MM.1S (cell line): Measurements from ENCODE around the gene PP2D1.
"Not testable (repeated sequence)": the region's sequence is repeated elsewhere in the genome, so short reads cannot be mapped to it uniquely, and the experiment has no call there.

Experiments
- DNase-seq: peaks from one replicate; pipeline ENCODE4 v3.0.0-alpha.2; 2015
- H2AFZ ChIP-seq: fragments of 300-600 bp; sonication (generic); 2 replicates; pipeline ENCODE4 v1.6.0; 2016; ENCODE audit warnings: antibody characterized with exemption, low read length
- H3F3A ChIP-seq: fragments of 300-600 bp; sonication (generic); 2 replicates; pipeline ENCODE4 v1.6.1; 2016; ENCODE audit warnings: mild to moderate bottlenecking, antibody characterized with exemption, low read length, moderate library complexity, mixed read lengths; ENCODE audit not compliant: insufficient read depth
- H3K27ac ChIP-seq: fragments of 300-600 bp; sonication (generic); 2 replicates; pipeline ENCODE4 v1.5.1; 2016; ENCODE audit warnings: mild to moderate bottlenecking, low read length
- H3K27me3 ChIP-seq: fragments of 300-600 bp; sonication (generic); replicated peaks from 2 replicates; pipeline ENCODE4 v1.6.0; 2016; ENCODE audit warnings: low read length; ENCODE audit not compliant: insufficient read depth
- H3K36me3 ChIP-seq: fragments of 300-600 bp; sonication (generic); replicated peaks from 2 replicates; pipeline ENCODE4 v1.6.1; 2016; ENCODE audit warnings: mild to moderate bottlenecking, low read length, mixed read lengths; ENCODE audit not compliant: insufficient read depth
- H3K4me1 ChIP-seq: fragments of 300-600 bp; sonication (generic); 2 replicates; pipeline ENCODE4 v1.6.1; 2016; ENCODE audit warnings: low read length, mixed read lengths
- H3K4me2 ChIP-seq: fragments of 300-600 bp; sonication (generic); 2 replicates; pipeline ENCODE4 v1.6.0; 2016; ENCODE audit warnings: low read depth, low read length
- H3K4me3 ChIP-seq: fragments of 300-600 bp; sonication (generic); 2 replicates; pipeline ENCODE4 v1.5.1; 2016; ENCODE audit warnings: low read length, mixed read lengths
- H3K79me2 ChIP-seq: fragments of 300-600 bp; sonication (generic); 2 replicates; pipeline ENCODE4 v1.6.1; 2016; ENCODE audit warnings: mixed run types, low read length, mixed read lengths
- H3K9ac ChIP-seq: fragments of 300-600 bp; sonication (generic); 2 replicates; pipeline ENCODE4 v1.6.1; 2016; ENCODE audit warnings: low read length, mixed read lengths
- H3K9me2 ChIP-seq: fragments of 300-600 bp; sonication (generic); replicated peaks from 2 replicates; pipeline ENCODE4 v1.6.1; 2016; ENCODE audit warnings: mild to moderate bottlenecking, low read length, mixed read lengths; ENCODE audit not compliant: insufficient read depth
- H3K9me3 ChIP-seq: fragments of 300-600 bp; sonication (generic); replicated peaks from 2 replicates; pipeline ENCODE4 v1.6.1; 2016; ENCODE audit warnings: mild to moderate bottlenecking, low read length, mixed read lengths; ENCODE audit not compliant: insufficient read depth
- H4K20me1 ChIP-seq: fragments of 300-600 bp; sonication (generic); 2 replicates; pipeline ENCODE4 v1.6.1; 2016; ENCODE audit warnings: mild to moderate bottlenecking, low read length, moderate library complexity, mixed read lengths; ENCODE audit not compliant: insufficient read depth
- EZH2 ChIP-seq: fragments of 300-600 bp; sonication (generic); optimal IDR thresholded peaks from 2 replicates; pipeline ENCODE3; 2017; ENCODE audit warnings: low read depth, mild to moderate bottlenecking, antibody characterized with exemption, low read length, mixed read lengths
- EZH2phosphoT487 ChIP-seq: fragments of 300-600 bp; sonication (generic); IDR thresholded peaks from 2 replicates; pipeline ENCODE4 v1.6.1; 2018; ENCODE audit warnings: antibody characterized with exemption, low read length
- TF ChIP-seq, protein P1 (sequence below): fragments of 300-600 bp; sonication (generic); IDR thresholded peaks from 2 replicates; pipeline ENCODE4 v1.5.1; 2016; ENCODE audit warnings: antibody characterized with exemption, low read length, mixed read lengths

Gene PP2D1

DNA sequence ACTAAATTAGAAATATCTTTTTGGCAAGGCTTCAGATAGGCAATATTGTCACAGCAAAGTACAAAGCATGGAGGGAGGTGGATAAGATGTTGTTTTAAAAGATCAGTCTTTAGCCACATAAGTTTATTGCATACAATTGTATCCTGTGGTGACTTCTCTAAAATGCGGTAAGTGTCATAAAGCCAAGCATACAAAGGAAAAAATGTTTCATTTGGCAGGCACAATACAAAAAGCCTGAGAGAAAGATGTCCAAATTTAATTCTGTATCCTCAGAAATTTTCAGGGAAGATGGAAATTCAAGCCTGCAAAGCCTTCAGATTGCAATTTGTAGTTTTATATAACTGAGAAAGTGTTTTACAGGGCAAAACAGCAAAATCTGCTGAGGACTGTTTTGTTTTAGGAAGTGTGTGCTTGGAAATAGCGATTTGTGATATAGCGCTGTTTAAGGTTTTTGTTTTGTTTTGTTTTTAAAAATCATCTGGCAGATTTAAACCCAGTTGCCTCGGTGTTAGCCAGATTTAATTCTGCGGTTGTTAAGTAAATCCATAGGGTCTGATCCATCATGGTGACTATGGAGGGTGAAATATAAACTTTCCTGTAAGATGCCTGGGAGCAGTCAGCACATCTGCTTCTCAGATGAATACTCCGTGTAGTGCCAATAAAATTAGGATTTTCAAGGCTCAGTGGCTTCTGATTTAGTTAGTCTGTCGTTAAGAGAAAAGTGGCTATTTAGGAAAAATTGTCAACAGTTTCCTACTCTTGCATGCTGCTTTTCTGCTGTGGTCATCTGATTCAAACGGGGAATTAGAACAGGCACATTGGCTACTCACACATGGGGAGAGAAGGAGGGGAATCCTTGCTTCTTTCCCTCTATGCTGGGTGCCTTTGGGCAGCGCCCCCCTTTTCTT is 36.2 kb upstream of the PP2D1 start:
- H3K9me3 ChIP-seq = no peaks in the 10 kb centered on the region
- H3F3A ChIP-seq = peaks cover 40% of the 10 kb centered on the region
- H3K9me2 ChIP-seq = no peaks in the 10 kb centered on the region
- peak overlapping the region; percentile 74 for H2AFZ ChIP-seq
- TF ChIP-seq EZH2phosphoT487 (no peak), EZH2 (no peak)
- TF ChIP-seq, protein P1, sequence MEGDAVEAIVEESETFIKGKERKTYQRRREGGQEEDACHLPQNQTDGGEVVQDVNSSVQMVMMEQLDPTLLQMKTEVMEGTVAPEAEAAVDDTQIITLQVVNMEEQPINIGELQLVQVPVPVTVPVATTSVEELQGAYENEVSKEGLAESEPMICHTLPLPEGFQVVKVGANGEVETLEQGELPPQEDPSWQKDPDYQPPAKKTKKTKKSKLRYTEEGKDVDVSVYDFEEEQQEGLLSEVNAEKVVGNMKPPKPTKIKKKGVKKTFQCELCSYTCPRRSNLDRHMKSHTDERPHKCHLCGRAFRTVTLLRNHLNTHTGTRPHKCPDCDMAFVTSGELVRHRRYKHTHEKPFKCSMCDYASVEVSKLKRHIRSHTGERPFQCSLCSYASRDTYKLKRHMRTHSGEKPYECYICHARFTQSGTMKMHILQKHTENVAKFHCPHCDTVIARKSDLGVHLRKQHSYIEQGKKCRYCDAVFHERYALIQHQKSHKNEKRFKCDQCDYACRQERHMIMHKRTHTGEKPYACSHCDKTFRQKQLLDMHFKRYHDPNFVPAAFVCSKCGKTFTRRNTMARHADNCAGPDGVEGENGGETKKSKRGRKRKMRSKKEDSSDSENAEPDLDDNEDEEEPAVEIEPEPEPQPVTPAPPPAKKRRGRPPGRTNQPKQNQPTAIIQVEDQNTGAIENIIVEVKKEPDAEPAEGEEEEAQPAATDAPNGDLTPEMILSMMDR = no peak
- peak overlapping the region; percentile 72 for H3K4me2 ChIP-seq
- H3K9ac ChIP-seq = peak overlapping the region; percentile 62
- no peaks in the 10 kb centered on the region for H4K20me1 ChIP-seq
- peaks cover 36% of the 10 kb centered on the region for H3K4me1 ChIP-seq
- H3K4me3 ChIP-seq = peak overlapping the region; percentile 69
- no peaks in the 10 kb centered on the region for H3K27me3 ChIP-seq
- H3K27ac ChIP-seq = peak overlapping the region; percentile 82
- peaks cover 92% of the 10 kb centered on the region for H3K79me2 ChIP-seq
- peak; percentile 12 for DNase-seq
- no peaks in the 10 kb centered on the region for H3K36me3 ChIP-seq

DNA sequence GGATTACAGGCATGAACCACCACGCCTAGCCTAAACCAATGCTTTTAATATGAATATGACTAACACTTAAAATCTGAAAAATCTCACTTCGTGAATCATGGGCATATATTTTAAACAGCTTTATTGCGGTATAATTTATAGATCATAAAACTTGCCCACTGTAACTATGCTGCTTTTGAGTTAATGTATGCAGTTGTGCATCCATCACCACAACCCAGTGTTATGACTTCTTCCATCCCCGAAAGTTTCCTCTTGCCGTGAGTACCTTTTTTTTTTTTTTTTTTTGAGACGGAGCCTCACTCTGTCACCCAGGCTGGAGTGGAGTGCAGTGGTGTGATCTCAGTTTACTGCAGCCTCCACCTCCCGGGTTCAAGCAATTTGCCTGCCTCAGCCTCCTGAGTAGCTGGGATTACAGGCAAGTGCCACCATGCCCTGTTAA is 35.3 kb upstream of the PP2D1 start:
- H3K27me3 ChIP-seq = no peaks in the 10 kb centered on the region
- H3K4me1 ChIP-seq = peaks cover 45% of the 10 kb centered on the region

DNA sequence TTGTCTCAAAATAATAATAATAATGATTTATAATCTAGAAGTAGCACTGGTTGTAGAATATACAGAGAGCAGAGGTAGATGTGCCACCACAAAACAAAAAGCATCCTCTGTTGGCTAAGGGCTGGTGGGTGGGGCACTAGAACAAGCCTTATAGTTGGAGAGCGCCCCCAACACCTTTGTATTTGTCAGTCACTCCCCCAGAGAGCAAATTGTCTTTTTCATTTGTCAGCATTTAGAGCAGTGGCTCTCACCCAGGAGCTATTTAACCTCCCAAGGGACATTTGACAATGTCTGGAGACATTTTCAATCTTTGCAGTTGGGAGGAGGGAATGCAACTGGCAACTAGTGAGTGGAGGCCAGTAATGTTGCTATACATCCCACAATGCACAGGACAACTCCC is 34.5 kb upstream of the PP2D1 start:
- Histone ChIP-seq H3K27me3 (no peaks in the 10 kb centered on the region), H3K4me1 (peaks cover 52% of the 10 kb centered on the region), H3K9me3 (no peaks in the 10 kb centered on the region), H3K27ac (no peak overlapping the region), H4K20me1 (no peaks in the 10 kb centered on the region), H3K4me2 (peak overlapping the region; percentile 72; the same call in 1 of the 2 replicates), H3K4me3 (no peak overlapping the region), H3F3A (peaks cover 53% of the 10 kb centered on the region), H3K79me2 (peaks cover 92% of the 10 kb centered on the region), H3K36me3 (no peaks in the 10 kb centered on the region), H2AFZ (no peak overlapping the region), H3K9ac (no peak overlapping the region), H3K9me2 (no peaks in the 10 kb centered on the region)
- TF ChIP-seq, protein P1 = no peak
- TF ChIP-seq EZH2phosphoT487 (no peak), EZH2 (no peak)
- DNase-seq = no peak

More for the DNA sequence above, 35.3 kb upstream of the PP2D1 start:
- peak overlapping the region; percentile 82; the same call in 1 of the 2 replicates for H3K27ac ChIP-seq
- H3K4me3 ChIP-seq = peak overlapping the region; percentile 69
- peak overlapping the region; percentile 72 for H3K4me2 ChIP-seq
- no peaks in the 10 kb centered on the region for H3K36me3 ChIP-seq
- H4K20me1 ChIP-seq = no peaks in the 10 kb centered on the region
- H3K9ac ChIP-seq = peak overlapping the region; percentile 62; the same call in 1 of the 2 replicates
- no peaks in the 10 kb centered on the region for H3K9me3 ChIP-seq
- TF ChIP-seq EZH2phosphoT487 (no peak), EZH2 (no peak)
- TF ChIP-seq, protein P1 = no peak
- no peak overlapping the region for H2AFZ ChIP-seq
- peaks cover 92% of the 10 kb centered on the region for H3K79me2 ChIP-seq
- no peak for DNase-seq
- H3F3A ChIP-seq = peaks cover 45% of the 10 kb centered on the region
- no peaks in the 10 kb centered on the region for H3K9me2 ChIP-seq

DNA sequence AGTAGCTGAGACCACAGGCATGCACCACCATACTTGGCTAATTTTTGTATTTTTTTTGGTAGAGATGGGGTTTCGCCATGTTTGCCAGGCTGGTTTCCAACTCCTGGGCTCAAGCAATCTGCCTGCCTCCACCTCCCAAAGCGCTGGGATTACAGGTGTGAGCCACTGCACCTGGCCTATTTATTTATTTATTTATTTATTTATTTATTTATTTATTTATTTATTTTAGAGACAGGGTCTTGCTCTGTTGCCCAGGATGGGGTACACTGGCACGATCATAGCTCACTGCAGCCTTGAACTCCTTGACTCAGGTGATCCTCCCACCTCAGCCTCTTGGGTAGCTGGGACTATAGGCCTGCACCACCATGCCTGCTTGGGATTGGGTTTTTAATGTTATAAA is 33.1 kb upstream of the PP2D1 start:
- Histone ChIP-seq H3K79me2 (peaks cover 88% of the 10 kb centered on the region), H3K4me1 (peaks cover 52% of the 10 kb centered on the region), H3F3A (peaks cover 64% of the 10 kb centered on the region)
- H3K9ac ChIP-seq, H3K36me3 ChIP-seq, H3K4me3 ChIP-seq, H3K27ac ChIP-seq, H3K27me3 ChIP-seq, H3K9me3 ChIP-seq, H4K20me1 ChIP-seq, H3K4me2 ChIP-seq, H2AFZ ChIP-seq, H3K9me2 ChIP-seq, DNase-seq: not testable (repeated sequence)
